ENCODE measurements around the gene IL26.

The IL26 gene

DNA sequence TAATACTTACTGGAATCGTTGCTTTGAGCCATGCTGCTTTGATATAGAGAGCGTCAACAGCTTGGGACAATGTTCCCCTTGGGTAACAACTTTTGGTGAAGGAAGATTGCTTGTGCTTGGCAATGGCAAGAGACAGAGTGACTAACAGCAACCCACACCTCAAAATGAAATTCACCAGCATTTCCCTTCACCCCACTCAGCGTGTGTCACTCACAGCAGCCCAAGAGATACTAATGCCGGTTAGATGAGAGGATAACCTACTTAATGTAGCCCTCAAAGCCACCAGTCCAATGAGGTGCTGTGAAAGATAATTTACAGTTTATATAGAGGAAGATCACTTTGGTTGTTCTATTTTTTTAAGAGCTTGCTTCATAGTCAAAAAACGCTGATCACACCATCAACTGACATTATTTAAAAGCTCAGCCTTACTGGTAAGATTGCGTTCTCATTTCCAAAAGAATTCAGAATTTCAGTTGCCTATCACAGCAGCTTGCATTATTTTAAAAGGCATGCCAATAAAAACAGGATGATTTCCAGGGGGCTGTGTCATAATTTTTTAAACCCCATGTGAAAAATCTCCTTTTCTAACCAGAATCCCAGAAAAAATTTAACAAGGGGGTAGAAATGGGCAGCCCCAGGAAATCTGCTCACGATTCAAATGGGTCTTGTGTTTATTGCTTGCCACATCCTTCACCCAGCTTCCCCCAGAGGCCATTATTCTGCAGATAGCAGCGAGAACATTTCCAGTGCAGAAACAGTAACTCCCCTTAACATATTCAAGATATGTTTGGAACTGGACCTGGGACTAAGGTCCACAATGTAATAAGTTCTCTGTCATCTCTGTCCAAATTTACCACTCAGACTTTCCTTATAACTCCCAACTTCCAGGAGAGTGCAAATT lies at the start of gene IL26:
IL26 (minus strand) TSS at position 235 of the 901 bp plus-strand sequence; CDS start at position 181, 54 bp downstream.
- DNase-seq, result no peak

- no peak for DNase-seq
These were observed 47.1 kb upstream of the IL26 start for GRCh38 chr12:68272732-68273131.

DNA sequence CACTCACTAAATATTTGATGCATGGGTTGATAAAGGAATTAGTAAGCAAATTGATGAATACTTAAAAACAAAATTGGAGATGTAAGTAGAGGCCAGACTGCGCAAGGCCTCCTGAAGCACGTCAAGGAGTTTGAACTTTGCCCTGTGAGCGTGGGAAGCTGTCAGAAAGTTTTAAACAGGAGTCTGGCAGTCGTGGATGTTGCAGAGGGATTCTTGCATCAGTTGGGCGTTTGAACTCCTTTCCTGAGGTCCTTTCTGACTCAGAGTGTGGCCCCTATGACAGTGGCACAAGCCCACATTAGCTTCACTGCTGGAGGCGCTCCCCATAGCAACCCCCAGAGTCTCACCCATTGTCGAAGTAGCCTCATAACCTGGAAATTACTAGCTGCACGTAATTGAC lies 45.7 kb upstream of the IL26 start:
- DNase-seq, result no peak

DNA sequence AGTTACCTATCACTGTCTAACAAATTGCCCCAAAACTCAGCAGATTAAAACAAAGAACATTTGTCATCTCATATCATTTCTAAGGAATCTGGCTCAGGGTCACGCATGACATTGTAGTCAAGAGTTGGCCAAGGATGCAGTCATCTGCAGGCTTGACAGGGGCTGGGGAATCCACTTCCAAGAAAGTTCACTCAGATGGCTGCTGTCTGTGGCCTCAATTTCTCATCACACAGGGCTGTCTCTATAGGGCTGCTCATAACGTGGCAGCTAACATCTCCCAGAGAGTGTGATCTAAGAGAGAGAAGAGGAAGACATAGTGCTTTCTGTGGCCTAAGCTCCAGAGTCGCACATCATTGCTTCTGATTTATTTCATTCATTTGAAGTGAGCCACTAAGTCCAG lies 44.7 kb upstream of the IL26 start:
- no peak for DNase-seq

- DNase-seq, result no peak
These were observed 44.2 kb upstream of the IL26 start for GRCh38 chr12:68269779-68270178.

GRCh38 chr12:68268967-68269366 lies 43.4 kb upstream of the IL26 start:
- DNase-seq, result no peak

DNA sequence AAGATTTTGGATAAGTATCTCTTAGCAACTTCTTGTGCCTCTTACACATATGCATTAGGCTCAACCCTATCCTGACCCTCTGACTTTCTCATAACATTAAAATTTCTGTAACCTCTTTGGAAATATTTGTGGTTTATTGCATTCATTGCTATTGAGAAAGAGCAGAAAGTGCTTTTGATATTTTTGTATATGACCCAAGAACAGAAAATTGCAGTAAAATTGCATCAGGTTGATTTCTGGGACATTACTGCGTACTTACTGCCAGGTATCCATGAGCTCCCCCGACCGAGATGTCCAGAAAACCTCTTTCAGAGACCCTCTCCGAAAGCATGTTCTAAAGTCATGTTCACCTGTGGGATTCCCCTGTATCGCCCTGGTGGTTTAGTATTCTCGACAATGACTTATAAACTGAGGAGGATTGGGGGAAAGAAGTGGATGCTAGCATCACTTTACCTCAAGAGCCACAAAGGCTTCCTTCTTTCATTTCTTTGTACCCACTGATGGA lies 42.3 kb upstream of the IL26 start:
- DNase-seq, result peak; percentile 37

GRCh38 chr12:68264857-68265256 lies 39.2 kb upstream of the IL26 start:
- DNase-seq, result no peak

- no peak for DNase-seq
These were observed 38.7 kb upstream of the IL26 start for GRCh38 chr12:68264158-68264855.

GRCh38 chr12:68263366-68263765 lies 37.8 kb upstream of the IL26 start:
- no peak for DNase-seq

- no peak for DNase-seq
These were observed 36.3 kb upstream of the IL26 start for GRCh38 chr12:68261896-68262295.

DNA sequence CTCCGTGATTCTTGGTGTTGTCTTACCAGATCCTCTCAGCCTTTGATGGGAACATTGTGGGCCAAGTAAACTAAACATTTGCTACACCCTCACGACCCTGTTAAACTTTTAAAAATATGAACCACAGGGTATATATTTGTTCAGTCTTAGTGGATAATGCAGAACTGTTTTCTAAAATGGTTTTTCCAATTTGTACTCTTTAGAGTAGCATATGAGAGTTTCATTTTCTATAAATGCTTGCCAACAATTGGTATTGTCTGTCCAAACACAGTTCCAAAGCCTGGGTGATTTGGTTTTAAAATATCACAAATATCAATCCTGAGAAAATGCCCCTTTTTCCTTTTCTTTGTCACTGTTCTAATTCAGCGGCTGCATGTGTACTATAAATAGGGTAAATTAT lies 34.5 kb upstream of the IL26 start:
- DNase-seq, result no peak

- no peak for DNase-seq
These were observed 33.8 kb upstream of the IL26 start for GRCh38 chr12:68259318-68259940.

DNA sequence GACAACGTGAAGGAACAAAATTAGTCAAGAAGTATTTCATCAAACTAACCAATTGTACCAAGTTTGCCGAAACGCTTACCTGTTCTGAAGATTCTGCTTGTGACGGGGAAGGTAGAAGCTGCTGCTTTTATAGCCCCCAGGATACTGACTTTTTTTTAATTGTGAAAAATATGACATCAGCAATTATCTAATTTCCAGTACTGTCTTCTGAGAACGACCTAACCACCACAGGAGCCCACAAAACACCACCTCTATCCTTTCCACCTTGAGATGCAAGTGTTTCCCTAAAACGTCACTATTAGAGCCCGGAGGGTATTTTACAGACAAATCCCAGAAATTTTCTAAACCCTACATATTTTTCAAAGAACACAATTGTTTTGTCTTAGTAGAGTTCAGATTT lies 27.9 kb upstream of the IL26 start, which contains the start of gene IL22:
IL22 (minus strand) TSS at position 101 of the 400 bp plus-strand sequence. CDS start 156 bp downstream, outside the sequence.
- no peak for DNase-seq

GRCh38 chr12:68252077-68252476 lies 26.5 kb upstream of the IL26 start:
- no peak for DNase-seq

GRCh38 chr12:68250454-68250853 lies 24.8 kb upstream of the IL26 start:
- no peak for DNase-seq

- DNase-seq, result no peak
These were observed 22.2 kb upstream of the IL26 start for GRCh38 chr12:68247785-68248184.

GRCh38 chr12:68246350-68246749 lies 20.7 kb upstream of the IL26 start:
- DNase-seq, result no peak

- peak; percentile 12 for DNase-seq
These were observed 19.8 kb upstream of the IL26 start for GRCh38 chr12:68245180-68246021.

DNA sequence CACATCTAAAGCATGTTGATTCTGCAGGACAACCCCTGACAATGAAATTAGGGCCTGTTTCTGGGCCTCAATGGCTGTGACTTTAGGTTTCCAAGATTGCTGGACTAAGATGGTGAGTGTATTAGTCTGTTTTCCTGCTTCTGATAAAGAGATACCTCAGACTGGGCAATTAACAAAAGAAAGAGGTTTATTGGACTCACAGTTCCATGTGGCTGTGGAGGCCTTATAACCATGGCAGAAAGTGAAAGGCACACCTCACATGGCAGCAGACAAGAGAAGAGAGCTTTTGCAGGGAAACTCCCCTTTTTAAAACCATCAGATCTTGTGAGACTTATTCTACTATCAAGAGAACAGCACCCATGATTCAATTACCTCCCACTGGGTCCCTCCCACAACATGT lies 17.2 kb upstream of the IL26 start:
- DNase-seq, result peak; percentile 17

DNA sequence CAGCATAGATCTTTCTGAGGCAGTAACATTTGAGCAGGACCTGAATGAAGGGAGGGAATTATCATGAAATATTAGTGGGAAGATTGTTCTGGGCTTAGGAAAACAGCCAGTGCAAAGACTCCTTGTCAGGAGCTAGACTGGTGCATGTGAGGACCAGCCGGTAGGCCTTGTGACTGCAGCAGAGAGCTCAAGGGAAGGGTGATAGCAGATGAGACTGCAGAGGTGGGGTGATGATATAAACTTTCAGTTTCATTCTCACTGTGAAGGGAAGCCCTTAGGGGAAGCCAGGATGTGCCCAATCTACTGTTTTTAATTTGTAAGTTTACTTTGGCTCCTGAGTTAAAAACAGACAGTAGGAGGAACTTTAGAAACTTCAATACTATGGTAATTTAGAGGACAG lies 15.4 kb upstream of the IL26 start:
- DNase-seq, result peak; percentile 89

GRCh38 chr12:68240079-68240478 lies 14.5 kb upstream of the IL26 start:
- DNase-seq, result peak; percentile 46

All from OCI-M1 (cell line).